Measurements from ENCODE around the gene IFIH1.

Gene IFIH1

DNA sequence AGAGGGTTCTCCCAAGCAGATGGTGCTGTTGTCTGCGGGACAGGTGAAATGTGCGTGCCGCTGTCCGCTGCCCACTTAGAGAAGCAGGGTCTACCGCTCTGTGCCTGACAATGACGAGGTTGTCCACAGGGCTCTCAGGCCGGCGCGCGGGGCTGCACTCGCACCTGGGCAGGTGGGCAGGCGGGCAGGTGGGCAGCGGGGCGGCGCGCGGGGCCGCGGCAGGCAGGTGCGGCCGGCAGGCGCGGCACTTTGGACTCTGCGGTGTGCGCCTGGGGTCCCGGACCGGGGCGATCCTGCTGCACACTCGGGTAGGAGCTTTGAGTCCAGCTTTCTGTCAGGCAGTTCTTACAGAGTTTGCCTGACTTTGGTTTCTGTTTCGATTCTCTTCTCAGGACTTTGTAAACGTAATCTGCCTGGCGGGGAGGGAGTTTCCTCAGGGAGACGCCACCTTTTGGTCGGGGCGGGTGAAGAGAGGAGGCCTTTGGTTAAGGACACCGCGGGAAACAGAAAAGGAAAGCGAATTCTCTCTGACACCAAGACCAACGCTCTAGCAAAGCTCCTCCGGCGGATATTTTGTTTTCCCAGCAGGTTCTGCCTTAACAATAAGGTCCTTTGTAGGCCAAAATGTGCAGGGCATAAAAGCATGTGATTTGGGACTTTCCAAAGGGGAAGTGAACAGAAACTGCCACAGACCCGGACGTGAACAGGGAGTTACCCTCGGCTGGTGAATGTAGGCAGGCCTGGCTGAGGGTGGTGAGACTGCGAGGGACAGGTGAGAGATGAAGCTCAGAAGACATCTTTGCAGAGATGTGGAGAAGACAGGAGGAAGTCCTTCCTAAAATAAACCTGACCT, at the start of gene IFIH1:
Gene IFIH1 (minus strand): TSS at position 357 of the 853 bp plus-strand sequence. CDS start 377 bp downstream, outside the sequence.
- DNase-seq (ENCODE audit: low read depth), result peak; percentile 39

- no peak for DNase-seq (ENCODE audit: low read depth)
Observed at GRCh38 chr2:162365392-162365791, 46.9 kb upstream of the IFIH1 start.

DNA sequence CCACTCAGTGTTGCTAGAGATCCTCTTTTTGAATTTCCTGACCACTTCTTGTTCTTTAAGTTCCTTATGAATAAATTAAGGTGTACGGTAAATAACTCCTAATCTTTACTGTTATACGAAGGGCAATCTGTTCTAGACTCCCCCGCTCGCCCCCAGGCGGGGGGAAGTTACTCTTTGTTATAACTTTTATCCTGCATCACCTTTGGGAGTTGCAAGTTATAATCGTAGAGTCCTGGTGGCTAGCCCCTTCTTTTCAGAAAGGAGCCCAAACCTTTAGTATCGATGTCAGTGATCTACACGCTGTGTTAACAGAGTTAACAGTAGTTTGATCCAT, 26.1 kb upstream of the IFIH1 start:
- DNase-seq (ENCODE audit: low read depth), result no peak

DNA sequence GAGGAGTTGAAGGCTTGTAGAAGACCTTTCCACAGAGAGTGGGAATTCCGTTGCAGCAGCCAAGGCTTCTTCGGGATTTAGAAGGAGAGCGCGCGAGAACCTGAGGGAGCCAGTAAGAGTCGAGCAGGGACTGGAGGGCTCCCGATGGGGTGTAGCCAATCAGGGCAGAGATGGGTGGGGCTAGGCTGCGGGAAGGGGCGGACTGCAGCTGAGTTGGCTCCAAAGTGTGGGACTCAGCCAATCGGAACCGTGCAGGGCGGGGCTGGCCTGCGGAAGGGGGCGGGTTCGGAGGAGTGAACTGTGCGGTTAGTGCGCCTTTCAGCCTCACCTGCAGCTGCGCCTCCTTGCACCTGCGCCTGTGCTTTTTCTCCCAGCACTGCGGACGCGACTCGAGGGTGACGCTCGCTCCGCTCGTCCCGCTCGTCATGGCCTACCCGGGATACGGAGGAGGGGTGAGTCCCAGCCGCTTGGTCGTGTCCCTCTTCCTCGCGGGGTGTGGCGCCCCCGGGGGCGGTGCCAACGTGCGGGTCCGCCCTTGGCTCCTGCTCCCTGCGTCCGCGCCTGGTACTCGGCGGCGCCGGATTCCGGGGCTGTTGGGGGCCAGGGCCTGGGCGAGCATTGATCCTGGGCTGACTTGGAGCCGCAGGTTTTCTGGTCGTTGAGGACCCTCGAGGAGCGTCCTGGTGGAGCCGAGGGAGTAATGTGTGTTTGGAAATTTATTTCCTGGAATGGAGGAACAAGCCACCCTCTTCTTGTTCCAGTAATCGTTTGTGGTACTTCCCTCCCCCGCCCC, 25.5 kb upstream of the IFIH1 start, which contains the start of gene GCA:
Gene GCA (plus strand): TSS at position 309 of the 793 bp plus-strand sequence. CDS start 117 bp downstream, at position 426.
- DNase-seq (ENCODE audit: low read depth), result peak; percentile 97

DNA sequence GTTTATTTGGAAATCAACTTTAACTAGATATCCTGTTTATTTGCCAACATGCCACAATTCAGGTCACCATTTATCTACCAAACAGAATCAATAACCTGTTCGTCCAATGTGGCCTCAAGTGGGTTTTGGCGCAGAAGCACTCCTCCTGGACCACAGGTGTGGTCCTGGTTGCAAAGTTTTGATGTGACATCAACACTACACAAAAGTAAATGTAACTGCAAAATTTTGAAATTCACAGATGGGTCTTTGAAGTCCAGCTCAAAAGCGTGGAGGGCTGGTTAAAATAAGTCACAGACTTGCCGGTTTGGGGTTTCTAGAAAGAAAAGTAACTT, 25.0 kb upstream of the IFIH1 start:
- no peak for DNase-seq (ENCODE audit: low read depth)

DNA sequence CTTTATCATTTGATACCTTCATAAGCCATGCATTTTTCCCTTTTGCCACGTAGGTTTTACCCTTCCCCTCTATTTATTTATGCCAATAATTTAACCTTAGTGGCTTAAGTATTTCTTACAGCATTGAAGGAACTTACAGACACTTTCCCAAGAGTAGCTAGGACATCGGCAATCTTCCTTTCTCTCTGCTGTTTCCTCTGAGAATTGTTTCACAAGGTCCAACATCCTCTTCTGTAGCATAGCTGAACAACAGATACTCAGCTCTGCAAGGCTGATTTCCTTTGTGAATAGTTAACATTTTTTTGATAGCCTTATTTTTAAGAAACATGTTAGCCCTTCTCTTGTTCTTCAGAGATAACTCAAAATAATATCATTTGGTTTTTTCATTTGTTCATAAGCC, 24.4 kb upstream of the IFIH1 start:
- DNase-seq (ENCODE audit: low read depth), result no peak

DNA sequence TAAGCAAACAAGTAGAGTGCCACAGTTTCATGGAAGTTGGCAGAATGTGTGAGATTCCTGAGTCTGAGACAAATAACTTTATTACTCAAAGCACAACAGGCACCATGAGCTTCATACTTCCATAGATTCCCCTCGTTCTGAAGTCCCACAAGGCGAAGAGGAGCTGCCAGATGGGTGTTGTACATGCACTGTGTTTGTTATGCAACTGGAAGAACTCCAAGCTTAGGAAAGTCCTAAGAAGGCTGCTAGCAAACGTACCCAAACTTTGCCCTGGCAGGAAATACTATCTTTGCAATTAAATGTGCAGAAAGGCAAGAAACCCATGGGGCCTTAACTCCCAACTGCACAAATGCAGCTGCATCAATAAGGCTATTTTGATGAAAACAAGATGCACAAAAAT, 23.8 kb upstream of the IFIH1 start:
- DNase-seq (ENCODE audit: low read depth), result no peak

GRCh38 chr2:162340822-162341221, 22.3 kb upstream of the IFIH1 start:
- DNase-seq (ENCODE audit: low read depth), result no peak

GRCh38 chr2:162337868-162338267, 19.4 kb upstream of the IFIH1 start:
- no peak for DNase-seq (ENCODE audit: low read depth)

GRCh38 chr2:162333968-162334367, 15.5 kb upstream of the IFIH1 start:
- DNase-seq (ENCODE audit: low read depth), result no peak

DNA sequence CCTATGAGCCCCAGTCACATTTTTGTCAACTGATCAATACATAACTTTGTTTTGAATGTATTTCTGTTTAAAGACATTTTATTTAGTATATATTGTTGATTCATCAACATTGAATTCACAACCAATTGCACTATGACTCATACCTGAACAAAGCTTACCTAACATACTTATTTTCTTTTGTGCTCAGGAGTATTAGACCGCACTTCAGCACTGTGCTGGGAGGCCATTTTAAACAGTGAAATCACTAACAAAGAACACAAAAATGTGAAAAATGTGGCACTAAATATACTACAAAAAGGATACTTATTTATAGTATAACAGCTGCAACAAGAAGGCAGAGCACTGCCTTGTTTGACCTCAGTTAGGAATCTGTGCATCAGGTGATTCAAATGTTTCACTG, 12.4 kb upstream of the IFIH1 start:
- no peak for DNase-seq (ENCODE audit: low read depth)

DNA sequence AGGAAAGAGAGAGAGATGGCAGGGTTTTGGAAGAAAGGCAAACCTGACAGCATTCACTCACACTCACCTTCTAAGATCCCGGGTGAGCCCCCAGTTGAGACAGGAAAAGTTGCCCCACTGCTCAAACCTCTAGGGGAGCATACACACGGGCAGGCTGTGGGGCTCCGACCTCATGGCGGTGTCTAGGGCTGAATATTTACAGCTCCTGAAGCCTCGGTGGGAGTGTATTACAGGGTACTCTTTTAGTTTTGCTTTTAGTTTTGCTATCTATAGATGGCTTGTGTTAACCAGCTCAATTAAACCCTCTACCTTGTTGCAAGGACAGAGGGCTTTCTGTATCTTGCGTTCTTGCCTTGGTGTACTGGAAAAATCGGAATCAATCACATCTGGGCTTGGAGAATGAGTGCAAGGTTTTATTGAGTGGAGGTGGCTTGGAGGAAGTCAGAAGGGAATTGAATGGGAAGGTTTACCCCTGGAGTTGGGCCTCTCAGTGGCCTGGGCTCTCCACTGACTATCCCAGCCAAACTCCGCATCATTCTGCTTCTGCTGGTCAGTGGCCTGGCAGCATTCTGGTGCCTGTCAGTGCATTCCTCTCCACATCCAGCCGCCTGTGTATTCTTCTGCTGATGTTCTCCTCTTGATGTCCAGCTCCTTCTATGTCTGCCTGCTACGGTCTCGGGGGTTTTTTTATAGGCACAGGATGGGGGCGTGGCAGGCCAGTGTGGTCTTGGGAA, 10.1 kb upstream of the IFIH1 start:
- no peak for DNase-seq (ENCODE audit: low read depth)

- no peak for DNase-seq (ENCODE audit: low read depth)
Observed at GRCh38 chr2:162327806-162328205, 9.3 kb upstream of the IFIH1 start.

GRCh38 chr2:162327134-162327769, 8.8 kb upstream of the IFIH1 start:
- no peak for DNase-seq (ENCODE audit: low read depth)

DNA sequence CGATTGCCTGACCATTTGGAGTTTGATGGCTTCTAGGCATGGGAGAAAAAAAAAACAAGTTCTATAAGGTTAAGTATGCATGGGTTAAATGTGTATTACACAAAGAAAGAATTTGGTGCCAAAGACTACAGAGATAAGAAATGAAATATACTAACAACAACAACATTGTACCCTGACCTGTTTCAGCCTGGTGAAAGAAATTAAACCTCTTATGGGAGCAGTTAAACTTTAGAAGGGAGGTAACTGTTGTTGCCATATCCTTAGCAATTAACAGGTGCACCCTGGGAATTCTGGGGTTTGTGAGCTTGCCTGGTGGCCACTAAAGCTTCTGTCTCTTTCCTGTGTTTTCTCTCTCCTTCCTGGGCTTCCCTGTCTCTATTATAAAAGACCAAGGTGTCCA, 6.5 kb upstream of the IFIH1 start:
- no peak for DNase-seq (ENCODE audit: low read depth)

DNA sequence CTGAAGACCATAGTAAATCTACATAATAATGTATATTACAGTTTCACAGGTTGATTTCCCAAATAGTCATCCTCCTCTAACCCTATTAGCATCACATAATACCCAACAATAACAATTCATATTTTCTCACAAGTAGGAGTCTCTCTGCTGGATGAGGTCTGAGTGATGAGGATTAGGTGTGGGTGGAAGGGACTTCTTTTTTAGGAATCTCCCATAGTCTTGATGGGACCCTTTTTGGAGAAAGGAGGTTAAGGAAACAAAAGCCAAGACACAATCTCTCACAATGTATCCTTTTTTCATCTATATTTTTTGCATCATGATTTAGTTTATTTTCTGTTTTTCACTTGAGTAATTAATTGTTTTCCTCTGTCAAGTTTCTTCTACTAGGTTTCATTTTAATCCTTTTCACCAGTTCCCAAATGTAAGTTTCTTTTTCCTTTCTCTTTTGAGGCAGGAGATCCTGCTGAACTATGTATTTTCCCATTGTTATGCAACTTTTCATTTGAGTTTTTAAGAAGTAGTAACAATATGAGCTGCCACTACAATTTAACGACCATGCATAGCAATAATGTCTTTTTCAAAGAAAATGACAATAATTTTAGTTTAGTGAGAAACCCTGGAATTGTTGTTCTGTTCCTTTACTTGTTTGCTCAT, 2.5 kb upstream of the IFIH1 start:
- no peak for DNase-seq (ENCODE audit: low read depth)

- no peak for DNase-seq (ENCODE audit: low read depth)
Observed at GRCh38 chr2:162317861-162318327, 590 bp downstream of the IFIH1 start.

GRCh38 chr2:162317058-162317742, 1.3 kb downstream of the IFIH1 start:
- no peak for DNase-seq (ENCODE audit: low read depth)

- DNase-seq (ENCODE audit: low read depth), result no peak
Observed at GRCh38 chr2:162316590-162316989, 1.9 kb downstream of the IFIH1 start.

GRCh38 chr2:162315938-162316337, 2.5 kb downstream of the IFIH1 start:
- DNase-seq (ENCODE audit: low read depth), result no peak

- no peak for DNase-seq (ENCODE audit: low read depth)
Observed at GRCh38 chr2:162312853-162313252, 5.6 kb downstream of the IFIH1 start.
